ENCODE measurements around the gene GOLGA6L10.
"Not testable (repeated sequence)": the region's sequence is repeated elsewhere in the genome, so short reads cannot be mapped to it uniquely, and the experiment has no call there.

DNA sequence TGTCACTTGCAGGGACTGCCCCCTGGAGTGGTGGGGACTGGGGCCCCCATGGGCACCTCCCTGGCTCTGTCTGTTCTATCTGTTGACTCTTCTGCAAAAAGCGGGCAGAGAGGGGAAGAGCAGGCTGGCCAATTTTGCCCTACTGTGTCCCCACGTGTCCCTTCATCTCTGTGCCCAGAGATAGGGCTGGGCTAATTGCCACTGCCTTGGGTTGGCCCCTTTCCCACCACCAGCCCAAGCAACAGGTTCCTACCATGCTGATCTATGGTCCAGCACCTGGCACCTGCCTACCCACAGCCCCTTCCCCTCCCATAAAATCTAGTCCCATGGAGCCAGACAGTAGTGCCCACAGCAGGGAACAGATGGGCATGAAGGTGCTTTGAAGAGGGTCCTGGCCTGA is 14.3 kb downstream of the GOLGA6L10 start:
- TF ChIP-seq POLR2A, POLR2AphosphoS5 (IDR thresholded peaks at IDR 0.05; ENCODE audit: low read depth, low read length): not testable (repeated sequence)
